NOMO-1 treated with DMSO at 0.1 percent for 48 hours (cell line): Measurements from ENCODE around the gene DIPK1C.
"Not testable (repeated sequence)": the region's sequence is repeated elsewhere in the genome, so short reads cannot be mapped to it uniquely, and the experiment has no call there.

Source experiments
- DNase-seq: peaks from one replicate; lab custom pipeline; 2025; ENCODE audit not compliant: unreplicated experiment; lab: John Stamatoyannopoulos, UW

Gene DIPK1C

DNA sequence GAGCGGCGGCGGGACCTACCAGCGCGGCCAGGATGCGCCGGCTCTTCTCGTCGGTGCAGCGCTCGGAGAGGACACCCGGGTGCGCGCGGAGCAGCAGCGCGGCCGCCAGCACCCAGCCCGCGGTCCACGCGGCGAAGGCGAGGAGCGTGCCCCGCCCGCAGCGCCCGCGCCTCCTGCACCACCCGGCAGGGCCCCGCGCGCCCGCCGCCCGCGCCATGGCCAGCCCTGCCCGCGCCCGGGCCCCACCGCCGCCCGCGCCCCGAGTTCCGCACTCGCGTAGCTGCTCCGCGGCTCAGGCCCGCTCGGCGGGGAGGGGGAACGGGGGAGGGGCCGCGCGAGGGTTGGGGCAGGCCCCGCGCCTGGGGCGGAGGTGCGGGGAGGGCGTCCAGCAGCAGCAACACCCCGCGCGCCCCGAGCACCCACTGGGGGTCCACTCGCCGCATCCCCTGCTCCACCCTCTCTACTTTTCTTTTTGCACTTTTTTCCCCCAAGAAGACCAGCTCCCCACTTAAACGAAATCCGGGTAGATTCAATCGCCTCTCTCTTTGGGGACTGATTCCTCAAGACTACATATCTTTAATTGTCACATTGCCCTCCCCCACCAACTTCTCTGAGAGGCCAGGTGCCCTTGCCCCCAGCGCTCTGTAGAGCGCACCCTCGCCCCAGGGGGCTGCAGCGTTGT lies at the start of gene DIPK1C:
DIPK1C (minus strand) TSS at position 266 of the 682 bp plus-strand sequence; CDS start at position 217, 49 bp downstream.
- DNase-seq: no peak

DNA sequence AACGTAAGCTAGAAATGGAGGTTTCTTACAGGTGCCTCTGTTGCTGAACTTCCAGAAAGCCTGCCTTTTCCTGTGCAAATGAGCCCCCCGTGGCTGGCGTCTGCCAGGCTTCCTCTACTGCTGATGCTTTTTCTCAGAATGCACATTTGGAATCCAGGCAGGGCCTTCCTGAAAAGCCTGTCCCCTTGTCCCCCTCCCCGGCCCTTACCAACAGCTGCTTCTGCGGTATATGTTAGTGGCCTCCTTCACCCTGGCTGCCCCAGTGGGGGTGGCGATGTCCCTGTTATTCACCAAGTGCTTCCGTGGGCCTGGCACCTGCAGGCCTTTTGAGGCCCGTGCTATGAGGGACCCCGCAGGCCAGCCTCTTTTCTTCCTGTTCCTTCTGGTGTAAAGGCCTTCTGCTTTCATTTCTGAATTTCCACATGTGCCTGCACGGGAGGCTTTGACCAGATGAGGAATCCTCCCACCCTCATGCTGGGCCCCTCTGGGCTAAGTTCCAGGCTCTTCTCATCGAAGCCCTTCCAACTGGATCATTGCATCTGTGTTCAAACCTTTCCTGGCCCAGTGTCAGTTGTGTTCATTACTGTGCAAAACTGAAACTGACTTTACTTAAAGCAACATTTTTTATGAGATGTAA lies 49.5 kb upstream of the DIPK1C start:
- no peak for DNase-seq

DNA sequence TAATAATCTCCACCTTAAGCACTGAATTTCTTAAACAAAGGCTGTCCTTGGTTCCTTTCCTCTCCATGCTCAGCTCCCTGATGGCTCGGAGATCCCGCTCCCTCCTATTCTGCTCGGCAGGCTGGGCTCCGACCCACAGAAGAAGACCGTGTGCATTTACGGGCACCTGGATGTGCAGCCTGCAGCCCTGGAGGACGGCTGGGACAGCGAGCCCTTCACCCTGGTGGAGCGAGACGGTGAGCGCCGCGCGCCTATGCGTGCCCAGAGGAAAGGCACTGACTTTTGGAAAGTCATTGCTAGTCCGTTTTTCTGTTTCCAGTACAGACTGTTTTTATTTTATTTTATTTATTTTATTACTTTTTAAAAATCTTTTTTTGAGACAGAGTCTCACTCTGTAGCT lies 48.7 kb upstream of the DIPK1C start:
- no peak for DNase-seq

DNA sequence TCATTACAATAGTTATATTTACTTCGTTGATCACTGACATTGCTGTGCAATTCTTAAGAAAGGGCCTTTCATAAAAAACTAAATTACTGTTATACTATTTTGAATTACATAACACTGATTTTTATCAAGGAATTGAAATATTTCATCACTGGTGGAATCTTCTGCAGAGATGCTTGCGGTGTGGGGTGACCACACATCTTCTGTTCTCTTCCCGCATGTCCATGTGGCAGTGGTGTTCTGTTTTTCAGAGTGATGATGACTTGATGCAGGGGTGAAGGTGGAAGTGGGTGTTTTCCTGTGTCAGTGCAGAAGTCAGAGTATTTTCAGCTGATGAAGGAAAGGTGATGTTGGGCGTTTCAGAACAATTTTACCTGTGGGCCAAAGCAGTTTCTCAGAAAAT lies 46.0 kb upstream of the DIPK1C start:
- no peak for DNase-seq

DNA sequence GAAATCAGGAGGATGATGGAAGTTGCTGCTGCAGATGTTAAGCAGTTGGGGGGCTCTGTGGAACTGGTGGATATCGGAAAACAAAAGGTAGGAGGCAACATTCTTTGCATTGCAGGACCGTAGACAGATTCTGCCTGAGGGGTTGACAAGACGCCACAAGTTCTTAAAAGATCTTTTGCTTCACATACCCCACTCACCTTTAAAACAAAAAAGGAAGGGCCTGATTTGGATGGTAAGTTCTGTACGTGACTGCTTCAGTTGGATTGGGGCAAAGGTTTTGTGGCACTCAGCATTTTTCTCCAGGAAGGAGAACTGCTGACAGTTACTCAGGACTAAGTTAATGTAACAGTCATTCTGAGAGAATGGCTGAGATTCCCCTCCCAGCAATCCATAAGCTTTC lies 44.3 kb upstream of the DIPK1C start:
- no peak for DNase-seq

DNA sequence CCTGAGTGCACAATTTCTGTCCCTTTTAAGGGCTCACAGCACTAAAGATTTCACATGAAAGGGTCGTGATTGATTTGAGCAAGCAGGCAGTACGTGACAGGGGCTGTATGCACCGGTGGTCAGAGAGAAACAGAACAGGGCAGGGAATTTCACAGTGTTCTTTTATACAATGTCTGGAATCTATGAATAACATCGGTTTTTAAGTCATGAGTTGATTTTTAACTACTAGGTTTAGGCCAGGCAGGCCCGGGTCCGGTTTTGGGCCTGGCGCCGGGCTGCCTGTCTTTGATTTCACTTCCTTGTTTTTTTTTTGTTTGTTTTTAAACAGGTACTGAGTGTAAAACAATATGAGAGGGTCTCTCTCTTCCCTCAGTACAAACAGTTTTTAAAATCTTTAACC lies 43.7 kb upstream of the DIPK1C start:
- DNase-seq: not testable (repeated sequence)

DNA sequence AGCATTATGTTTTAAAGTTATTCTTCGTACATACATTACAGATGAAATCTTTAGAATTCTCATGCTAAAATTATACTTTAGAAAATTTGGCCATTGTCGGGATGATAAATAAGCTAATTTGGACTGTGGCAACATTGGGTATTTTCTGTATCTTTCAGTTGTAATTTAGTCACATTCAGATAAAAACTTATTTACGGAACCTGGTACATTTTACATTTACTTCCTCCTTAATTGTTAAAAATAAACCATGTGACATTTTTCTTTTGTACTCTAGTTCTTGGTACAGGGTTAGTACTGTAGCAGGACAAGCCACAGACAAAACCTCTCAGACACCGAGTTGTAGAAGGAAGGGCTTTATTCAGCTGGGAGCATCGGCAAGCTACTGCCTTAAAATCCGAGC lies 43.3 kb upstream of the DIPK1C start:
- peak; percentile 15 for DNase-seq

DNA sequence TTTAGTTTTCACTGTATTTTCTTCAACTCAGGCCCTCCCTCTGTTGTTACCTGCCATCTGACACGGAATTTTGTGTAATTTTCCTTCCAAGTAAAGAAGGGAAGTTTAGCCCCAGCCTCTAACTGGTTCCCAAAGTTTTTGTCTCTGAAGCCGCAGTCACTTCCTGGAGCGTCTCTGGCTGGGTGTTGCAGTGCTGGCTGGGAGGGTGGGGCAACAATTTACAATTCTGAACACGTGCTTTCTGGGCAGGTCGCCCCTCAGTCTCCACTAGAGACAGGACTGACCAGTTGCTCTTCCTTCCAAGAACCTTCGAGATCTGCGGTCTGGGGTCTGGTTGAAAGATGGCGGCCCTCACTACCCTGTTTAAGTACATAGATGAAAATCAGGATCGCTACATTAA lies 42.5 kb upstream of the DIPK1C start:
- DNase-seq: peak; percentile 72

DNA sequence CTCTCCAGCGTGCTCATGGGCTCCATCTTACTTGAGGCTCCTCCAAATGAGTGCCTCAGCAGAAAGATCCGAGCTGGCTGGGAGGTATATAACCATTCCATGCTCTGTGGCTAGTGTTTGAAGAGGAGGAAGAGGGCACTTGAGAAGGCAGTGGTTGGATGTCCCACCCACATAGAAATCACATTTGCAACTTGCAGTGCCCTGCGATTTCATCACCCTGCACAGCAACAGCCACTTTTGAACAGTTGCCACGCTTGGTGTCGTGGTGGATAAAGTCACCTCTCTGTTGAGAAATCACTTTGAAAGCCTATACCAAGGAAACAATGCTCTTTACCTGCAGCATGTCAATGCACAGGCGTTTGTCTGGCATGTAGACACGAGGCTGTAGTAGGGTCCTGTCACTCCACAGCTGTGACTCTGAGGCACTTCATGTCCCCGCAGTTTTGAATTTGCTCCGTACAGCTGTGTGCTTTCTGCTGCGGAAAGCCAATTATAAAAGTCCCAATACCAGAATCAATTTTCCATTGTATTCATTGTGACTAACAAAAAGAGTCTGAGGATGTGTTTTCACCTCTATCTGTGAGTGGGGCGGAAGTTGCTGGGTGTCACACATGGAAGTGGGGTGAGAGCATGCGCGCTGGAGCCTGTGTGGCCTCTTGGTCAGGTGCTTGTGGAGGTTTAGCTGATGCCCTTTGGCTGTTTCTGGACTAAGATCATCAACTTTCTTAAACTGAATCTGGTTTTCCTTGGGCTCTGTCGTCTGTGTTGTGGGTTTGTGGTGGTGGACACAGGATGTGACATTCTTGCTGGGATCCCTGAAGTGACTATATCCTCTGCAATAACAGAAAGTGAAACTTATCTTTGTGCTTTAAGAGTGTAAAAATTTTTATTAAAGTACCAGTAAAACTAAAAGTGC lies 41.9 kb upstream of the DIPK1C start:
- peak; percentile 69 for DNase-seq

DNA sequence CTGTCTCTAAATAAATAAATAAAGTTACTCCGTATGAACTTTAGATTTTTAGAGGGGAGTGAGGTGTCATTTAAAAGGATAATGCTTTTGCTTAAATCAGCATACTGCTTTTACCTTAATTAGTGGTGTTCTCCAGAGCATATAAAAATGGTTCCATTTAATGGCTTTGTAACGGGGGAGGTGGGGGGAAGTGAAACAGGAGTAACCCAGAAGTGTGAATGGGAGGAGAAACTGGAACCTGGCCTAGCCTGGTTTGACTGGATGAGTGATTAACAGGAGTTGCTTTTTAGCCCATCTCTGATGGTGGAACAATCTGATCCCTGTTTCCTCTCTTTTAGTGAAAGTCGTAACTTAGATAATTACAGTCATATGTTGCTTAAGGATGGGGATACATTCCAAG lies 40.7 kb upstream of the DIPK1C start:
- peak; percentile 52 for DNase-seq

DNA sequence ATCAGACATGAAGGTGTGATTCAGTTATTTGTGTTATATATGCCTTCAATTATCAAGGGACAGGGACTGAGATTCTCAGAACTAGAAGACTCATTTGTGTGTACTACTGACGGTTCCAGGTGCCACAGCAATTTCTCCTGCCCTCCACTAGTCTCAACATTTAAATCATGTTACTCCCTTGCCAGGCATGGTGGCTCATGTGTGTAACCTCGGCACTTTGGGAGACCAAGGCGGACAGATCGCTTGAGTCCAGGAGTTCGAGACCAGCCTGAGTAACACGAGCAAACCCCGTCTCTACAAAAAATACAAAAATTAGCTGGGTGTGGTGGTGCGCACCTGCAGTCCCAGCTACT lies 40.2 kb upstream of the DIPK1C start:
- no peak for DNase-seq

DNA sequence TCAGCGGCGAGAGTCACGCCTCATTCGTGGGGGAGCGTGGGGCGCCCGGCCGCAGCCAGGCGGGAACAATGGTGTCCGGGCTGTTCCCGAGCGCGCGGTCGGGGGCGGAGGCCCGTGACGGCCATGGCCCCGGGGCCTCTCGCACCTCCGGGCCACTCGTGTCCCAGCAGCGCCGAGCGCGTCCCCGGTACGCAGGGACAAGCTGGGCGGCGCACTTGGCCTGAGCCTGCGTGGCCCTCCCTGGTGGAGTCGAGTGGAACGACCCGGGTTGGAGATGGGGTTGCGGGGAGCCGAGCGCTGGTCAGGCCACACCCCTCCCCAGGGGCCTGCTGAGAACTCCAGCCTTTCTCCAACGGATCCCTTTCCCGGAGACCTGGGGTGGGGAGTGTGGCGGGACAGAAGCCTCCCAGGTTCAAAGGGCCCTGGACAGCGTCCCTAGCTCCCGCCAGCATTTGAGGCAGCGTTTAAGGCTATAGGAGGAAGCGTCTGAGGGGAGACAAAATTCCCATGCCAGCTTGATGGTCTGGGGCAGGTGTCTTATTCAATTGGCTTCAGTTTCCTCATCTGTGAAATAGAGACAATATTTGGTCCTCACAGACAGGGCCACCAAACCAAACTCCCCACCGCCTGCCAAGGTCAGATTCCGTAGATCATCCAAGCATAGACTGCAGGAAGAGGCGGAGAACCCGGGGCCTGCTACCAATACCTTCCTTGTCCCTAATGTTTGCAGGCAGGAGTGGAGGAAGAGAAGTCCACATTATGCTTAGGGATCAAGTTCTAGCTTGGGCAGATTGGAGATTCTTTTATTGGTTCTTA lies 39.6 kb upstream of the DIPK1C start:
- DNase-seq: peak; percentile 21

DNA sequence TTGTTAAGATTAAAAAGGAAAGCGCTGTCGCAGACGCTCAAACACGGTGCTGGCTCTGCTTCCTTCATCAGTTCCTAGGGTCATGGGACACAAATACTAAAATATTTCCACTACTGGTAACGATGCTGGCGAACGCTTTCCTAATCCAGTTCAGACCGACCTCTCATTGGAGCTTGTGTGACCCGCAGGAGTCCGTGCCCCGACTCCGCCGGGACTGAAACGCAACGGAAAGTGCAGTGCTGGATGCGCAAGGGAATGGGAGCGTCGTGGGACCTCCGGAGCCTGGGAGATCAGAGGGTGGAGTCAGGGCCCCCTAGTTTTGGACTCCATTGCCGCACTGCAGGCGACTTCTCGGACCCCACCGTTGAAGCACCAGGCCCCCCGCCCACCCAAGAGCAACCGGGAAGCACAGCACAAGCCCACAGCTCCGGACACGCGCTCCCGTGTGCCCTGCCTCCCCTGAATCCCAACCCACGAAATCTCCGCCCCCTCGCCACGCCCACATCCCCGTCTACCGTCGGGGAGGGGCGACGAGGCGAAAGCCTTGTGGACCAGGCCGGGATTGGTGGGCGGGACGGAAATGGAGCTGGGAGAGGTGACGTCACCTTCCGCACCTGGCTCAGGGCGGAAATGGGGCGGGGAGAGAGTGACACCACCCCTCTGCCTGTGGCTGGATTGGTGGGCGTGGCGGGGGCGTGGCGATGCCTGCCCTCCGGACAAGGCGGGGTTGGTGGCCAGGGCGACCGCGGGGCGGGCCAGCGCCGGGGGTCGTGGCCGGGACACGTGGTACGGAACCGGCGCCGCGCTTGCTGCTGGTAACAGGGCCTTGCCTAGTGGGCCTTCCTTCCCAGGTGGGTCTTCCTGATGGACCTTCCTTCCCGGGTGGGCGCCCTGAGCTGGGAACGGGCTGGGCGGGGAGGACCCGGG lies 38.7 kb upstream of the DIPK1C start, which contains the start of gene CNDP2:
CNDP2 (plus strand) TSS at position 783 of the 927 bp plus-strand sequence. CDS start 3,611 bp downstream, outside the sequence.
- peak; percentile 96 for DNase-seq

DNA sequence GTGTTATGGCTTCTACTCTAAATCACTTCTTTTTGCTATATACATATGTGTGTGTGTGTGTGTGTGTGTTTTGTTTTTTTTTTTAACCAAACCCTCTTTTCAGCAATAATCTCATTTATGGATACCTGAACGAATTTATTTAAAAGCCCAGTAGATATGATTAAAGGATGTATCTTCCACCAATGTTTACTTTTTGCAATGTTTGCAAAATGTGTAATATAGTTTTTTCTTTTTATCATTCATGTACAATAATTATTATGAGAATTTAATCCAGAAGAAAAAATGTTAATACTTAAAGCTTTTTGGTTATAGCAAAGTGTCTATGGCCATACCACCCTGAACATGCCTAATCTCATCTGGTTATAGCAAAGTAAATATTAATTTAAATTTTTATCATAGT lies 37.4 kb upstream of the DIPK1C start:
- DNase-seq: no peak

DNA sequence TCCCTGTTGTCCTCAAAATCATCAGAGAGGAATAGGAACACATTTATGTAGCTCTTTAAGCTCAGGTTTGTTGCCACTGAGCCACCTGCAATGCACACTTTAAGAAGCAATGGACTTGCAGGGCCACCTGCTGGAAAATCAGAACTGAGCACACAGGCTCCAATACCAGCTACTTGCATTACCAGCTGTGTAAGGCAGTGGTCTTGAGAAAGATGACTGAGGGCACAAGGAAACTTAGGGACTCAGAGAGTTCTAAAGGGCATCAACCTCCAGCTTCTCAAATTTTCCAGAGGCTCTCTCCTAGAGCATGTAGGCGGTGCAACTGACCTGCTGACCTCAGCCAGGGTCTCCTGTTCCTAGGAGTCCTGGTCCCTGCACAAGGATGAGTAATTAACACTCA lies 36.6 kb upstream of the DIPK1C start:
- peak; percentile 69 for DNase-seq

DNA sequence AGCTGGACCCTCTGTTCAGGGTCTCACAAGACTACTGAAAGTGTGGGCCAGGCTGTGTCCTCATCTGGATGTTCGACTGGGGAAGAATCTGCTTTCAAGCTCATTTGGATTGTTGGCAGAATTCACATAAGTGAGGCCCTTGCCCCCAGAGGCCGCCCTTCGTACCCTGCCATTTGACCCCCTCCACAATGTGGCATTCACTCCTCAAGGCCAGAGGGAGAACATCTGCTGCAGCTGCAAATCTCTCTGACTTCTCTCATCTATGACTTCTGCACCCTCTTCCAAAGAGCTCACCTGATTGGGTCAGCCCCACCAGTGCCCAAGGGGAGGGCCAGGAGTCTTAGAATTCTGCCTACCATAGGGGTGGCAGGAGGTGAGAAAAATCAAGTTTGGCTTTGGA lies 35.2 kb upstream of the DIPK1C start:
- no peak for DNase-seq

DNA sequence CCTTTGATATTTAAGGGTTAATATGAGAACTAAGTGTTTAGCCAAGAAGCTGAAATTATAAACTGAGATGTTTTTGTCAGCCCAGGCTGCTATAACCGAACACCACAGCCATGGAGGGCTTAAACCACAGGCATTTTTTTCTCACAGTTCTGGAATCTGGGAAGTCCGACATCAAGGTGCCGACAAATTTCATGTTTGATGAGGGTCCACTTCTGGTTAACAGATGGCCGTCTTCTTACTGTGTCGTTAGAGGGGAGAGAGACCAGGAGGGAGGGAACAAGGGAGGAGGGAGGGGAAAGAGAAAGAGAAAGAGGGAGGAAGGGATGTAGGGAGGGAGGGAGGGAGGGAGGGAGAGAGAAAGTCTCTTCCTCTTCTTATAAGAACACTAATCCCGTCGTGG lies 32.6 kb upstream of the DIPK1C start:
- no peak for DNase-seq

DNA sequence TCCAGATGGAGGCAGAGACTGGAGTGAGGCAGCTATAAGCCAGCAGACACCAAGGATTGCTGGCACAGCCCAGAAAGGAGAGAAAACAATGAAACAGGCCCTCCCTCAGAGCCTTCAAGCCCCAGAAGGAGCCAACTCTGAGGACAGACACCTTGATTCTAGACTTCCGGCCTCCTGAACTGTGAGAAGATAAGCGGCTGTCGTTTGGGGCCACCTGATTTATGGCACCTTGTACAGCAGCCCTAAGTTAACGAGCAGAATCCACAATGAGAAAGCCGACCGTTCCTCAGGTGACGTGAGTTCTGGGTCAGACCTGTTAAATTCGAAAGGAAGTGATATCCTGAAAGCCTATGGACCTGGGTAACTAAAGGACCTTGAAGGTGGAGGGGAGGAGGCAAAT lies 31.8 kb upstream of the DIPK1C start:
- no peak for DNase-seq

DNA sequence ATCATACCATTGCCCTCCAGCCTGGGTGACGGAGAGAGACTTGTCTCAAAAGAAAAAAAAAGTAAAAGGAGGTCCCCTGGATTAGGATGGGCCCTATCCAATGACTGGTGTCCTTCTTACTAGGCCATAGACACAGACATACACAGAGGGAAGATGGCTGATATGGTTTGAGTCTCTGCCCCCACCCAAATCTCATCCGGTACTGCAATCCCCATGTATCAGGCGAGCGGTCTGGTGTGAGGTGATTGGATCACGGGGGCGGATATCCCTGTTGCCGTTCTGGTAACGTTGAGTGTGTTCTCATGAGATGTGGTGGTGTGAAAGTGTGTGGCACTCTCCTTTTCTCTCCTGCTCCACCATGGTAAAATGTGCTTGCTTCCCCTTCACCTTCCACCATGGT lies 31.2 kb upstream of the DIPK1C start:
- no peak for DNase-seq
